HepG2 (cell line): ENCODE measurements around the gene SURF2. TPM values are rescaled to one million over a fixed set of nuclear protein-coding genes. Genes with fewer than 3 reads are reported as not detected.

Experiments used
- DR1 ChIP-seq: sonication (generic); formaldehyde crosslinking; IDR thresholded peaks from 2 replicates; pipeline ENCODE4 v1.8.0; 2021; ENCODE audit warnings: mild to moderate bottlenecking, missing genetic modification reagents, inconsistent platforms
- ETV5 ChIP-seq: IDR thresholded peaks from 2 replicates; pipeline ENCODE4 v1.6.1; 2018; ENCODE audit warnings: missing biosample characterization, missing genetic modification reagents, inconsistent platforms, borderline replicate concordance
- GMEB1 ChIP-seq: sonication (generic); formaldehyde crosslinking; IDR thresholded peaks from 2 replicates; pipeline ENCODE4 v1.5.1; 2020; ENCODE audit warnings: missing genetic modification reagents, mild to moderate bottlenecking, borderline replicate concordance
- IRF2 ChIP-seq: IDR thresholded peaks from 2 replicates; pipeline ENCODE4 v1.6.1; 2018; ENCODE audit warnings: missing genetic modification reagents, missing compliant biosample characterization
- KDM1A ChIP-seq: IDR thresholded peaks from 2 replicates; pipeline ENCODE4 v1.6.1; 2016; ENCODE audit warnings: missing compliant biosample characterization
- NR0B2 ChIP-seq: sonication (generic); formaldehyde crosslinking; IDR thresholded peaks from 2 replicates; pipeline ENCODE4 v1.4.0; 2020; ENCODE audit warnings: mild to moderate bottlenecking, missing genetic modification reagents
- PAXIP1 ChIP-seq: sonication (generic); formaldehyde crosslinking; conservative IDR thresholded peaks from 2 replicates; pipeline ENCODE4 v1.4.0; 2020; ENCODE audit warnings: mild to moderate bottlenecking, missing genetic modification reagents, moderate library complexity
- PCBP1 ChIP-seq: fragments of 200-400 bp; formaldehyde crosslinking; IDR thresholded peaks from 2 replicates; pipeline ENCODE4 v1.6.1; 2017; ENCODE audit warnings: mild to moderate bottlenecking, low read depth, low read length, borderline replicate concordance
- REST ChIP-seq, 2 experiments: IDR thresholded peaks; 2 replicates each; pipeline ENCODE4 v1.6.1; 2011 to 2012; ENCODE audit warnings: low read length in 2 of 2, borderline replicate concordance in 1 of 2, low read depth in 1 of 2, mild to moderate bottlenecking in 1 of 2, moderate library complexity in 1 of 2
- SIN3B ChIP-seq: fragments of 150-350 bp; IDR thresholded peaks from 2 replicates; pipeline ENCODE4 v1.6.1; 2014; ENCODE audit warnings: low read length
- TGIF2 ChIP-seq: IDR thresholded peaks from 2 replicates; pipeline ENCODE4 v1.6.1; 2016; ENCODE audit warnings: control low read depth, missing compliant biosample characterization
- TSC22D2 ChIP-seq: sonication (generic); formaldehyde crosslinking; IDR thresholded peaks from 2 replicates; pipeline ENCODE4 v1.5.1; 2020; ENCODE audit warnings: missing genetic modification reagents, mild to moderate bottlenecking, borderline replicate concordance
- ZBTB3 ChIP-seq: sonication (generic); formaldehyde crosslinking; IDR thresholded peaks from 2 replicates; pipeline ENCODE4 v1.4.0; 2020; ENCODE audit warnings: low read depth, mild to moderate bottlenecking, moderate library complexity, missing genetic modification reagents, borderline replicate concordance
- ZNF230 ChIP-seq: sonication (generic); formaldehyde crosslinking; IDR thresholded peaks from 2 replicates; pipeline ENCODE4 v1.4.0; 2020; ENCODE audit warnings: mild to moderate bottlenecking, missing genetic modification reagents
- ZNF547 ChIP-seq: sonication (generic); formaldehyde crosslinking; IDR thresholded peaks from 2 replicates; pipeline ENCODE4 v1.5.1; 2020; ENCODE audit warnings: mild to moderate bottlenecking, missing genetic modification reagents
- ZNF674 ChIP-seq: sonication (generic); formaldehyde crosslinking; IDR thresholded peaks from 2 replicates; pipeline ENCODE4 v1.5.0; 2020; ENCODE audit warnings: low read depth, mild to moderate bottlenecking, missing genetic modification reagents
- ZNF709 ChIP-seq: sonication (generic); formaldehyde crosslinking; IDR thresholded peaks from 2 replicates; pipeline ENCODE4 v1.5.0; 2020; ENCODE audit warnings: mild to moderate bottlenecking, missing genetic modification reagents
- ZNF724P ChIP-seq: sonication (generic); formaldehyde crosslinking; IDR thresholded peaks from 2 replicates; pipeline ENCODE4 v1.8.0; 2022; ENCODE audit warnings: missing genetic modification reagents, borderline replicate concordance
- ZNF761 ChIP-seq: sonication (generic); formaldehyde crosslinking; conservative IDR thresholded peaks from 2 replicates; pipeline ENCODE4 v1.4.0; 2020; ENCODE audit warnings: mild to moderate bottlenecking, missing genetic modification reagents
- polyA plus RNA-seq, 8 experiments: library from polyadenylated mRNA; depleted of rRNA in 3 of 8; stranded (reverse) in 7 of 8; unstranded in 1 of 8; fragments of >200 nt; fragmentation: Illumina TruSeq in 4 of 8; extraction: Trizol in 4 of 8; gene quantifications; 2 replicates each; pipeline versions ENCODE4 v1.2.1 to v1.2.3, GENCODE V29; 2011 to 2016; ENCODE audit warnings: low read depth in 4 of 8, missing spikeins in 1 of 8, mixed read lengths in 1 of 8; ENCODE audit not compliant: insufficient read depth in 1 of 8
- total RNA-seq, 5 experiments: library from RNA; depleted of rRNA; stranded (reverse); fragments of >200 nt; fragmentation: Illumina TruSeq; extraction: Trizol; gene quantifications; 2 replicates each; pipeline ENCODE4 v1.2.3, GENCODE V29; 2016; ENCODE audit warnings: low read depth in 1 of 5

The SURF2 gene
- total and polyA plus RNA-seq, 2 of the 13 experiments (the other 11 are each of a cell fraction or from before 2014, with no cell fraction given), result 6.3 to 13.6 TPM

GRCh38 chr9:133356391-133357091 is at the start of gene SURF2, which contains the start of gene SURF1 (continued):
- TF ChIP-seq ZBTB3 (CRISPR knock-in tag) (no peak), DR1 (CRISPR knock-in tag) (no peak), GMEB1 (CRISPR knock-in tag) (peak; percentile 54; the same call in 1 of the 2 replicates), PAXIP1 (CRISPR knock-in tag) (0 out of 2 replicates have a peak, but pooled peaks have one; percentile 11), ZNF230 (CRISPR knock-in tag) (peak; percentile 57; the same call in 1 of the 2 replicates), TSC22D2 (CRISPR knock-in tag) (no peak), TGIF2 (CRISPR knock-in tag) (0 out of 2 replicates have a peak, but pooled peaks have one; percentile 27), ZNF724P (peak; percentile 41; the same call in 1 of the 2 replicates), NR0B2 (CRISPR knock-in tag) (0 out of 2 replicates have a peak, but pooled peaks have one; percentile 47), PCBP1 (peak; percentile 83; the same call in 1 of the 2 replicates), REST (IDR thresholded peaks at IDR 0.05; ENCODE audit: borderline replicate concordance in 1 of 2, low read depth in 1 of 2, low read length in 2 of 2) (0 out of 4 replicates have a peak, but pooled peaks of 1 of the 2 experiments have one; percentile 13), IRF2 (CRISPR knock-in tag) (no peak; the same call in 1 of the 2 replicates), KDM1A (CRISPR knock-in tag) (no peak), SIN3B (peak; percentile 55; the same call in 1 of the 2 replicates), ZNF761 (0 out of 2 replicates have a peak, but pooled peaks have one; percentile 37), ZNF547 (CRISPR knock-in tag) (peak; percentile 78), ZNF709 (CRISPR knock-in tag) (peak; percentile 44; the same call in 1 of the 2 replicates), ZNF674 (CRISPR knock-in tag) (no peak), ETV5 (CRISPR knock-in tag) (peak; percentile 27; the same call in 1 of the 2 replicates)
